WERI-Rb-1 (cell line): ENCODE measurements around the gene PPIA.

Source experiments
- DNase-seq: peaks from one replicate; pipeline ENCODE4 v3.0.0-alpha.2; 2020
- H3K27ac ChIP-seq: fragments of 250-450 bp; sonication (Bioruptor Pico); 2 replicates; pipeline ENCODE4 v1.5.1; 2020; ENCODE audit warnings: mild to moderate bottlenecking, moderate library complexity
- H3K27me3 ChIP-seq: fragments of 250-450 bp; sonication (Bioruptor Pico); 2 replicates; pipeline ENCODE4 v1.5.1; 2021; ENCODE audit warnings: mild to moderate bottlenecking, low read depth, moderate library complexity; ENCODE audit not compliant: insufficient read depth, severe bottlenecking
- H3K36me3 ChIP-seq: fragments of 250-450 bp; sonication (Bioruptor Pico); 2 replicates; pipeline ENCODE4 v1.5.1; 2020; ENCODE audit warnings: mild to moderate bottlenecking, moderate library complexity
- H3K4me3 ChIP-seq: 2 replicates; pipeline ENCODE4 v1.5.1; 2011; ENCODE audit warnings: low read depth, mild to moderate bottlenecking, control low read depth, low read length
- H3K9me3 ChIP-seq: fragments of 250-450 bp; sonication (Bioruptor Pico); 2 replicates; pipeline ENCODE4 v1.5.1; 2021; ENCODE audit warnings: mild to moderate bottlenecking, moderate library complexity; ENCODE audit not compliant: severe bottlenecking
- CTCF ChIP-seq: IDR thresholded peaks from 2 replicates; pipeline ENCODE4 v1.5.1; 2011; ENCODE audit warnings: low read depth, mild to moderate bottlenecking, control low read depth, inconsistent platforms, low read length

The PPIA gene

GRCh38 chr7:44762300-44762699 lies 34.2 kb upstream of the PPIA start:
- no peaks in the 10 kb centered on the region for H3K27me3 ChIP-seq
- no peak overlapping the region for H3K4me3 ChIP-seq
- DNase-seq = no peak
- TF ChIP-seq CTCF = no peak
- peaks cover 66% of the 10 kb centered on the region for H3K36me3 ChIP-seq
- H3K9me3 ChIP-seq = no peaks in the 10 kb centered on the region
- no peak overlapping the region for H3K27ac ChIP-seq

GRCh38 chr7:44762726-44763522 lies 33.6 kb upstream of the PPIA start:
- no peaks in the 10 kb centered on the region for H3K27me3 ChIP-seq
- no peaks in the 10 kb centered on the region for H3K9me3 ChIP-seq
- H3K27ac ChIP-seq = no peak overlapping the region
- peaks cover 72% of the 10 kb centered on the region for H3K36me3 ChIP-seq
- no peak overlapping the region for H3K4me3 ChIP-seq
- no peak for TF ChIP-seq CTCF
- DNase-seq = no peak

GRCh38 chr7:44764081-44764480 lies 32.4 kb upstream of the PPIA start:
- no peaks in the 10 kb centered on the region for H3K9me3 ChIP-seq
- no peak overlapping the region for H3K4me3 ChIP-seq
- H3K27me3 ChIP-seq = no peaks in the 10 kb centered on the region
- H3K27ac ChIP-seq = no peak overlapping the region
- DNase-seq = no peak
- no peak for TF ChIP-seq CTCF
- peaks cover 72% of the 10 kb centered on the region for H3K36me3 ChIP-seq

GRCh38 chr7:44764665-44765578 lies 31.6 kb upstream of the PPIA start:
- Histone ChIP-seq H3K4me3 (no peak overlapping the region), H3K27me3 (no peaks in the 10 kb centered on the region), H3K36me3 (peaks cover 68% of the 10 kb centered on the region), H3K27ac (no peak overlapping the region), H3K9me3 (no peaks in the 10 kb centered on the region)
- peak; percentile 38 for TF ChIP-seq CTCF
- DNase-seq = peak; percentile 30

GRCh38 chr7:44765579-44766415 lies 30.7 kb upstream of the PPIA start:
- TF ChIP-seq CTCF = no peak
- Histone ChIP-seq H3K36me3 (peaks cover 62% of the 10 kb centered on the region), H3K4me3 (no peak overlapping the region), H3K27ac (no peak overlapping the region), H3K27me3 (no peaks in the 10 kb centered on the region), H3K9me3 (no peaks in the 10 kb centered on the region)
- no peak for DNase-seq
